DOHH2 (cell line): ENCODE data around the gene IGSF10.

Experiments used
- H3F3A ChIP-seq: fragments of 200-600 bp; sonication (generic), shearing (Covaris generic); 2 replicates; pipeline ENCODE4 v1.6.0; 2016; ENCODE audit warnings: antibody characterized with exemption, mild to moderate bottlenecking; ENCODE audit not compliant: control insufficient read depth, insufficient read depth
- H3K27ac ChIP-seq: fragments of 200-600 bp; sonication (generic); 2 replicates; pipeline ENCODE4 v1.5.1; 2014; ENCODE audit warnings: low read depth, mild to moderate bottlenecking, low read length, moderate library complexity
- H3K27me3 ChIP-seq: fragments of 200-600 bp; sonication (generic); 2 replicates; pipeline ENCODE4 v1.6.1; 2014; ENCODE audit warnings: mild to moderate bottlenecking, low read length, mixed read lengths; ENCODE audit not compliant: control insufficient read depth
- H3K36me3 ChIP-seq: fragments of 200-600 bp; sonication (generic); 2 replicates; pipeline ENCODE4 v1.6.1; 2014; ENCODE audit warnings: mild to moderate bottlenecking, low read length, moderate library complexity, mixed read lengths; ENCODE audit not compliant: control insufficient read depth
- H3K4me1 ChIP-seq: fragments of 200-600 bp; sonication (generic); 2 replicates; pipeline ENCODE4 v1.6.1; 2014; ENCODE audit warnings: mild to moderate bottlenecking, low read length, mixed read lengths; ENCODE audit not compliant: control insufficient read depth
- H3K4me2 ChIP-seq: fragments of 200-600 bp; sonication (generic); 2 replicates; pipeline ENCODE4 v1.6.0; 2014; ENCODE audit warnings: mild to moderate bottlenecking, low read length, moderate library complexity
- H3K4me3 ChIP-seq: fragments of 200-600 bp; sonication (generic); 2 replicates; pipeline ENCODE4 v1.5.1; 2014; ENCODE audit warnings: mild to moderate bottlenecking, low read length, mixed read lengths
- H3K79me2 ChIP-seq: fragments of 200-600 bp; sonication (generic); 2 replicates; pipeline ENCODE4 v1.6.1; 2014; ENCODE audit warnings: mild to moderate bottlenecking, low read length, mixed read lengths; ENCODE audit not compliant: control insufficient read depth
- H3K9me2 ChIP-seq: fragments of 200-600 bp; sonication (generic); replicated peaks from 2 replicates; pipeline ENCODE4 v1.6.1; 2014; ENCODE audit warnings: mild to moderate bottlenecking, low read length, mixed read lengths; ENCODE audit not compliant: control insufficient read depth
- H3K9me3 ChIP-seq: fragments of 200-600 bp; sonication (generic); 2 replicates; pipeline ENCODE4 v1.6.1; 2014; ENCODE audit warnings: antibody characterized with exemption, low read length, mixed read lengths; ENCODE audit not compliant: control insufficient read depth, insufficient read depth
- H4K20me1 ChIP-seq: fragments of 200-600 bp; sonication (generic); 2 replicates; pipeline ENCODE4 v1.6.0; 2014; ENCODE audit warnings: low read depth, mild to moderate bottlenecking, antibody characterized with exemption, low read length, moderate library complexity; ENCODE audit not compliant: control insufficient read depth, insufficient read depth
- CTCF ChIP-seq: fragments of 200-600 bp; sonication (generic); IDR thresholded peaks from one replicate; pipeline ENCODE4 v1.5.1; 2014; ENCODE audit warnings: antibody characterized with exemption, mild to moderate bottlenecking, low read depth, low read length; ENCODE audit not compliant: poor library complexity, severe bottlenecking
- EZH2phosphoT487 ChIP-seq: fragments of 200-600 bp; sonication (generic); IDR thresholded peaks from 2 replicates; pipeline ENCODE4 v1.6.1; 2017; ENCODE audit warnings: borderline replicate concordance, mild to moderate bottlenecking, antibody characterized with exemption, low read length, moderate library complexity, mixed read lengths

IGSF10 gene

GRCh38 chr3:151462278-151462780 is 1.5 kb upstream of the IGSF10 start:
- H3K4me3 ChIP-seq: no peak overlapping the region
- H3K27me3 ChIP-seq: peaks cover 24% of the 10 kb centered on the region
- TF ChIP-seq CTCF (no peak), EZH2phosphoT487 (no peak)
- H4K20me1 ChIP-seq: no peaks in the 10 kb centered on the region
- no peaks in the 10 kb centered on the region for H3K36me3 ChIP-seq
- no peak overlapping the region for H3K4me2 ChIP-seq
- no peaks in the 10 kb centered on the region for H3K9me2 ChIP-seq
- H3K79me2 ChIP-seq: no peaks in the 10 kb centered on the region
- no peak overlapping the region for H3K27ac ChIP-seq
- no peaks in the 10 kb centered on the region for H3K9me3 ChIP-seq
- no peaks in the 10 kb centered on the region for H3K4me1 ChIP-seq
- no peaks in the 10 kb centered on the region for H3F3A ChIP-seq

GRCh38 chr3:151460228-151460627 is 633 bp downstream of the IGSF10 start:
- Histone ChIP-seq H3K4me3 (no peak overlapping the region), H3K36me3 (no peaks in the 10 kb centered on the region), H3K4me2 (no peak overlapping the region), H3K9me3 (no peaks in the 10 kb centered on the region), H3K27me3 (peaks cover 24% of the 10 kb centered on the region), H4K20me1 (no peaks in the 10 kb centered on the region), H3K27ac (no peak overlapping the region), H3K9me2 (no peaks in the 10 kb centered on the region), H3F3A (no peaks in the 10 kb centered on the region), H3K4me1 (no peaks in the 10 kb centered on the region), H3K79me2 (no peaks in the 10 kb centered on the region)
- TF ChIP-seq CTCF (no peak), EZH2phosphoT487 (no peak)

- Histone ChIP-seq H3K4me3 (no peak overlapping the region), H3K27me3 (peaks cover 21% of the 10 kb centered on the region), H3K9me3 (no peaks in the 10 kb centered on the region), H4K20me1 (no peaks in the 10 kb centered on the region), H3K79me2 (no peaks in the 10 kb centered on the region), H3K27ac (no peak overlapping the region), H3K9me2 (no peaks in the 10 kb centered on the region), H3K4me1 (no peaks in the 10 kb centered on the region), H3K36me3 (no peaks in the 10 kb centered on the region), H3F3A (no peaks in the 10 kb centered on the region), H3K4me2 (no peak overlapping the region)
- TF ChIP-seq EZH2phosphoT487 (no peak), CTCF (no peak)
Observed at GRCh38 chr3:151459358-151459757, 1.5 kb downstream of the IGSF10 start.

- no peak overlapping the region for H3K27ac ChIP-seq
- no peaks in the 10 kb centered on the region for H3K4me1 ChIP-seq
- H3K4me2 ChIP-seq: no peak overlapping the region
- peaks cover 10% of the 10 kb centered on the region for H3K27me3 ChIP-seq
- H3K36me3 ChIP-seq: no peaks in the 10 kb centered on the region
- TF ChIP-seq EZH2phosphoT487 (no peak), CTCF (no peak)
- H3K9me2 ChIP-seq: no peaks in the 10 kb centered on the region
- H3K9me3 ChIP-seq: no peaks in the 10 kb centered on the region
- H3K79me2 ChIP-seq: no peaks in the 10 kb centered on the region
- H4K20me1 ChIP-seq: no peaks in the 10 kb centered on the region
- no peak overlapping the region for H3K4me3 ChIP-seq
- H3F3A ChIP-seq: no peaks in the 10 kb centered on the region
Observed at GRCh38 chr3:151456065-151456464, 4.8 kb downstream of the IGSF10 start.
